Measurements from ENCODE around the gene MRFAP1L1. TPM values are rescaled to one million over a fixed set of nuclear protein-coding genes. Genes with fewer than 3 reads are reported as not detected.
A peak's percentile ranks its signal among the peaks of the same experiment; 100 is the strongest.

Gene MRFAP1L1
- polyA plus RNA-seq, 10 donors: 50.5 to 76.3 (median 56.8) TPM

DNA sequence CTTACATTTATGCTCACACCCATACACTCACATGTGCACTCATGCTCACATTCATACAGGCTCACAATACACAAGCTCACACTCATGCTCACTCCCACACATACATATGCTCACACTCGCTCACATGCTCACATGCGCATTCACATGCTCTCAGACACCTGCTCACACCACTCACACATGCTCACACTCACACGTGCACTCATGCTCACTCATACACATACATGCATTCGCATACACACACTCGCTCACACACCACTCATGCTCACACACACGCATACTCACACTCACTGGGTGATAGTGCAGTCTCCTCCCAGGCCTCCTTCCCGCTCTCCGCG, 44.4 kb downstream of the MRFAP1L1 start:
- no peak for DNase-seq

GRCh38 chr4:6663596-6664393, 45.9 kb downstream of the MRFAP1L1 start:
- DNase-seq: no peak

DNA sequence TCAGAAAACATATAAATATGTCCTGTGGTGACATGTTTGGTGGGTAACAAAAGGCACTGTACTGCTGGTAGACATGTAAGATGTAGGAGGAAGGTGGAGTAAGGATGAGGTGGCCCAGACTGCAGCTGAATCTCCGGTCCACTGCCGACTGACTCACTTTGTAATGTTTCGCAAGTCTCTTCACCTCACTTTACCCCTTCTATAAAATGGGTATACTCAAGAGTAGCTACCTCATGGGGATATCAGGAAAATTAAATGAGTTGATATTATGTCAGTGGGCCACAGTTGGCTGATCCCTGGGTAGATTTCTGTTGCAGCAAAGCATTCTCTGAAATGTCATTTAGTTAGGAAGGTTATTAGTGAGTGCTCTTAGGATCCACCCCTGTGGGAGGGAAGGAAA, 47.1 kb downstream of the MRFAP1L1 start:
- DNase-seq: no peak

GRCh38 chr4:6660430-6660829, 49.2 kb downstream of the MRFAP1L1 start:
- DNase-seq: no peak

- DNase-seq: no peak
Observed at GRCh38 chr4:6659897-6660296, 49.8 kb downstream of the MRFAP1L1 start.

- DNase-seq: peak in 2 of 3 donors; percentile 38 to 72
Observed at GRCh38 chr4:6658597-6659075, 51.0 kb downstream of the MRFAP1L1 start.

GRCh38 chr4:6658209-6658595, 51.5 kb downstream of the MRFAP1L1 start:
- DNase-seq: no peak

Other genes with a start within 250 kb of the MRFAP1L1 start
- 1 to 10 TPM in 2 of 10 donors, under 1 TPM in 8; 0.24 to 4.2 (median 0.32) TPM for gene PPP2R2C, start 237.3 kb downstream of the MRFAP1L1 start, polyA plus RNA-seq (ENCODE audit: insufficient read length in 10 of 10)
- 10 to 100 TPM in 1 of 10 donors, 1 to 10 TPM in 9; 6.0 to 10.7 (median 8.1) TPM for gene MAN2B2, start 134.7 kb downstream of the MRFAP1L1 start, polyA plus RNA-seq (ENCODE audit: insufficient read length in 10 of 10)
- gene MRFAP1, start 69.2 kb downstream of the MRFAP1L1 start, polyA plus RNA-seq (ENCODE audit: insufficient read length in 10 of 10): 100 to 1,000 TPM; 238 to 356 (median 266) TPM
- gene S100P, start 16.0 kb downstream of the MRFAP1L1 start, polyA plus RNA-seq (ENCODE audit: insufficient read length in 10 of 10): 1 to 10 TPM in 8 of 10 donors, under 1 TPM in 1, not detected in 1; 0.39 to 3.2 (median 1.9) TPM
- gene BLOC1S4, start 6.3 kb upstream of the MRFAP1L1 start, polyA plus RNA-seq (ENCODE audit: insufficient read length in 10 of 10): 10 to 100 TPM in 1 of 10 donors, 1 to 10 TPM in 9; 6.1 to 10.6 (median 8.5) TPM
- 10 to 100 TPM; 19.3 to 21.9 (median 21.2) TPM for gene KIAA0232, start 72.9 kb upstream of the MRFAP1L1 start, polyA plus RNA-seq (ENCODE audit: insufficient read length in 10 of 10)
- 10 to 100 TPM; 32.0 to 42.9 (median 38.1) TPM for gene TBC1D14, start 200.0 kb upstream of the MRFAP1L1 start, polyA plus RNA-seq (ENCODE audit: insufficient read length in 10 of 10)